Spleen (tissue), 7 donors: ENCODE results near the gene ULBP2.
A peak's percentile ranks its signal among the peaks of the same experiment; 100 is the strongest.

Experiments
- POLR2A ChIP-seq, 3 donors: fragments of 450-650 bp; IDR thresholded peaks; one replicate each; pipeline ENCODE4 v1.5.1; 2017; ENCODE audit warnings: antibody characterized with exemption in 3 of 3, mild to moderate bottlenecking in 1 of 3
- TF ChIP-seq, protein P1 (sequence below), 11 experiments: fragments of 200-600 bp in 7 of 11; fragments of 450-650 bp in 4 of 11; sonication (generic) in 4 of 11; IDR thresholded peaks in 8 of 11; conservative IDR thresholded peaks in 3 of 11; 1 replicate in 7 of 11; 2 replicates in 4 of 11; pipeline versions ENCODE4 v1.4.0 to v1.8.0; 2016 to 2021; ENCODE audit warnings: antibody characterized with exemption in 11 of 11, inconsistent platforms in 4 of 11, mild to moderate bottlenecking in 1 of 11
- donor health status: DM: no; HTN: no; CAD: no; lungs with moderate emphysema.
- donor health status: DM: no; HTN: no; CAD: no.
- donor health status: DM: no; HTN: no; CAD: no.

DNA sequence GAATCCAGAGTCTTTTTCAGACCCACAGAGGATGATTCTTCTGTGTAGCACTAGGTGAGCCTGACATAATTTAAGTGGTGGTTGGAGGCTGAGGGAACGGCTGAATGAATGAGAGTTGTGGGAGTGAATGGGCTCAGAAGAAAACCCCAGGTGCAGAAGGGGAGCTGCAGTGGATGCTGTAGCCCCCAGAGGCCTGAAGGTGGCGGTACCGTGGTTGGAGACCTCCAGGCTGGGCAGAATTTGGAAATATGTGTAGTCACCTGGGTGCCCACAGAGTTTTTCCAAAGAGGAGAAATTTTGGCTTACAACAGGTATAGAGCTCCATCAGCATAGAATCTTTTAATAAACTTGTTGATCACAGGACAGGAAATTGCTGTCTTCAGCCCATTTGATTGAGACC is 12.4 kb upstream of the ULBP2 start:
- TF ChIP-seq, protein P1, sequence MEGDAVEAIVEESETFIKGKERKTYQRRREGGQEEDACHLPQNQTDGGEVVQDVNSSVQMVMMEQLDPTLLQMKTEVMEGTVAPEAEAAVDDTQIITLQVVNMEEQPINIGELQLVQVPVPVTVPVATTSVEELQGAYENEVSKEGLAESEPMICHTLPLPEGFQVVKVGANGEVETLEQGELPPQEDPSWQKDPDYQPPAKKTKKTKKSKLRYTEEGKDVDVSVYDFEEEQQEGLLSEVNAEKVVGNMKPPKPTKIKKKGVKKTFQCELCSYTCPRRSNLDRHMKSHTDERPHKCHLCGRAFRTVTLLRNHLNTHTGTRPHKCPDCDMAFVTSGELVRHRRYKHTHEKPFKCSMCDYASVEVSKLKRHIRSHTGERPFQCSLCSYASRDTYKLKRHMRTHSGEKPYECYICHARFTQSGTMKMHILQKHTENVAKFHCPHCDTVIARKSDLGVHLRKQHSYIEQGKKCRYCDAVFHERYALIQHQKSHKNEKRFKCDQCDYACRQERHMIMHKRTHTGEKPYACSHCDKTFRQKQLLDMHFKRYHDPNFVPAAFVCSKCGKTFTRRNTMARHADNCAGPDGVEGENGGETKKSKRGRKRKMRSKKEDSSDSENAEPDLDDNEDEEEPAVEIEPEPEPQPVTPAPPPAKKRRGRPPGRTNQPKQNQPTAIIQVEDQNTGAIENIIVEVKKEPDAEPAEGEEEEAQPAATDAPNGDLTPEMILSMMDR (IDR thresholded peaks at IDR 0.05 in 8 of 11, conservative IDR thresholded peaks at IDR 0.05 in 3 of 11) = peak in 3 of 11 experiments; percentile 27 to 43 (median 38)
- TF ChIP-seq POLR2A (IDR thresholded peaks at IDR 0.05) = no peak
